Fibroblast of lung (primary cell): ENCODE measurements around the gene WFDC5.

Source experiments
- CTCF ChIP-seq, 2 donors: IDR thresholded peaks in 1 of 2; conservative IDR thresholded peaks in 1 of 2; 1 replicate in 1 of 2; 2 replicates in 1 of 2; pipeline ENCODE4 v1.5.1; 2011 to 2012; ENCODE audit warnings: low read length in 2 of 2, control low read depth in 1 of 2, inconsistent platforms in 1 of 2, low read depth in 1 of 2, mild to moderate bottlenecking in 1 of 2
- EZH2 ChIP-seq: IDR thresholded peaks from 2 replicates; pipeline ENCODE4 v1.5.1; 2012; ENCODE audit warnings: low read length, control low read depth, mild to moderate bottlenecking; ENCODE audit errors: missing control alignments

- TF ChIP-seq CTCF (conservative IDR thresholded peaks at IDR 0.05 in 1 of 2, IDR thresholded peaks at IDR 0.05 in 1 of 2; ENCODE audit: low read depth in 1 of 2, low read length in 2 of 2) (peak; percentile 70 to 82), EZH2 (no peak)
Observed at GRCh38 chr20:45095805-45096238, 19.2 kb downstream of the WFDC5 start.
